Stimulated activated CD4-positive, alpha-beta T cell treated with anti-CD3 and anti-CD28 coated beads, Interleukin-4, amount 100 ng/mL, for 1 hour (primary cell): ENCODE results near the gene ZEB2.

ENCODE experiments used
- DNase-seq: peaks from one replicate; pipeline ENCODE4 v3.0.0-alpha.2; 2020

Gene ZEB2

GRCh38 chr2:144468823-144469595 is 50.9 kb downstream of the ZEB2 start:
- DNase-seq = no peak

- DNase-seq = no peak
These were observed 52.3 kb downstream of the ZEB2 start for GRCh38 chr2:144467502-144468137.

GRCh38 chr2:144466637-144467036 is 53.3 kb downstream of the ZEB2 start:
- DNase-seq = no peak

- no peak for DNase-seq
These were observed 54.2 kb downstream of the ZEB2 start for GRCh38 chr2:144465749-144466148.

GRCh38 chr2:144464730-144465129 is 55.2 kb downstream of the ZEB2 start:
- DNase-seq = no peak

GRCh38 chr2:144463266-144463665 is 56.7 kb downstream of the ZEB2 start:
- DNase-seq = no peak

- DNase-seq = no peak
These were observed 57.7 kb downstream of the ZEB2 start for GRCh38 chr2:144462266-144462665.

- DNase-seq = no peak
These were observed 58.6 kb downstream of the ZEB2 start for GRCh38 chr2:144461308-144461766.

GRCh38 chr2:144460727-144461307 is 59.1 kb downstream of the ZEB2 start:
- no peak for DNase-seq

GRCh38 chr2:144459937-144460336 is 60.0 kb downstream of the ZEB2 start:
- no peak for DNase-seq

GRCh38 chr2:144459286-144459685 is 60.6 kb downstream of the ZEB2 start:
- DNase-seq = no peak

GRCh38 chr2:144458541-144458940 is 61.4 kb downstream of the ZEB2 start:
- no peak for DNase-seq

- DNase-seq = no peak
These were observed 63.2 kb downstream of the ZEB2 start for GRCh38 chr2:144456680-144457079.

- DNase-seq = no peak
These were observed 63.9 kb downstream of the ZEB2 start for GRCh38 chr2:144455987-144456386.

GRCh38 chr2:144454466-144455287 is 65.2 kb downstream of the ZEB2 start:
- DNase-seq = no peak

- no peak for DNase-seq
These were observed 66.3 kb downstream of the ZEB2 start for GRCh38 chr2:144453486-144454158.

- DNase-seq = no peak
These were observed 67.0 kb downstream of the ZEB2 start for GRCh38 chr2:144452989-144453336.

- DNase-seq = no peak
These were observed 67.5 kb downstream of the ZEB2 start for GRCh38 chr2:144452169-144452988.

GRCh38 chr2:144451443-144451842 is 68.5 kb downstream of the ZEB2 start:
- DNase-seq = no peak

- DNase-seq = no peak
These were observed 70.9 kb downstream of the ZEB2 start for GRCh38 chr2:144449028-144449406.

- no peak for DNase-seq
These were observed 71.4 kb downstream of the ZEB2 start for GRCh38 chr2:144448389-144449027.
